ENCODE results near the gene GPD1L.
"Not testable (repeated sequence)": the region's sequence is repeated elsewhere in the genome, so short reads cannot be mapped to it uniquely, and the experiment has no call there.

The GPD1L gene

GRCh38 chr3:32189693-32190092, 83.3 kb downstream of the GPD1L start:
- Histone ChIP-seq H3K14ac (ENCODE audit: low read length) (no peak overlapping the region), H2BK120ac (ENCODE audit: low read depth, low read length) (no peak overlapping the region), H3K23ac (ENCODE audit: low read depth, low read length, poor library complexity) (no peak overlapping the region), H3K27ac (replicated peaks; ENCODE audit: low read length) (no peak overlapping the region), H3K4ac (ENCODE audit: low read length) (no peak overlapping the region), H2BK15ac (ENCODE audit: low read length) (no peak overlapping the region), H4K8ac (ENCODE audit: low read depth, low read length) (no peak overlapping the region), H4K91ac (ENCODE audit: low read depth, low read length, poor library complexity) (no peak overlapping the region), H3K27me3 (ENCODE audit: control insufficient read depth in 3 of 3, insufficient read depth in 3 of 3, low read depth in 1 of 3, low read length in 3 of 3) (no peaks in the 10 kb centered on the region), H2AFZ (ENCODE audit: low read length) (no peak overlapping the region), H2AK5ac (ENCODE audit: low read depth, low read length) (no peak overlapping the region), H3K9me3 (replicated peaks in 1 of 2; ENCODE audit: control insufficient read depth in 2 of 2, insufficient read depth in 1 of 2, low read depth in 1 of 2, low read length in 2 of 2) (no peaks in the 10 kb centered on the region), H2BK12ac (ENCODE audit: low read length) (no peak overlapping the region), H3K79me1 (ENCODE audit: low read depth, low read length) (no peaks in the 10 kb centered on the region), H3K36me3 (replicated peaks in 1 of 2; ENCODE audit: control insufficient read depth in 2 of 2, insufficient read depth in 2 of 2, low read length in 2 of 2) (no peaks in the 10 kb centered on the region), H3K9ac (ENCODE audit: low read depth, low read length, poor library complexity) (no peak overlapping the region), H3K4me3 (ENCODE audit: low read length in 2 of 2) (no peak overlapping the region), H3K4me2 (ENCODE audit: insufficient read depth, low read length, poor library complexity, severe bottlenecking) (no peak overlapping the region), H2BK5ac (ENCODE audit: low read length) (no peak overlapping the region), H3K18ac (ENCODE audit: low read length) (no peak overlapping the region), H3K4me1 (ENCODE audit: control insufficient read depth in 2 of 2, insufficient read depth in 1 of 2, low read depth in 1 of 2, low read length in 2 of 2) (peaks cover 2 to 7% of the 10 kb centered on the region in 2 donors)
- WGBS, 2 donors (ENCODE audit: extremely low coverage in 2 of 2, insufficient read length in 2 of 2, insufficient replicate concordance in 1 of 2) = no CpG with 5 or more reads among the region's 3 CpGs
- no peak for DNase-seq (ENCODE audit: low spot score)

GRCh38 chr3:32190556-32190955, 84.1 kb downstream of the GPD1L start:
- not testable (repeated sequence) for H3K27me3 ChIP-seq (ENCODE audit: control insufficient read depth in 3 of 3, insufficient read depth in 3 of 3, low read depth in 1 of 3, low read length in 3 of 3); H2BK12ac ChIP-seq (ENCODE audit: low read length); H3K14ac ChIP-seq (ENCODE audit: low read length); H4K91ac ChIP-seq (ENCODE audit: low read depth, low read length, poor library complexity); H3K4me3 ChIP-seq (ENCODE audit: low read length in 2 of 2); H3K36me3 ChIP-seq (replicated peaks in 1 of 2; ENCODE audit: control insufficient read depth in 2 of 2, insufficient read depth in 2 of 2, low read length in 2 of 2); H3K9me3 ChIP-seq (replicated peaks in 1 of 2; ENCODE audit: control insufficient read depth in 2 of 2, insufficient read depth in 1 of 2, low read depth in 1 of 2, low read length in 2 of 2); H2BK5ac ChIP-seq (ENCODE audit: low read length); H3K4ac ChIP-seq (ENCODE audit: low read length); H3K27ac ChIP-seq (replicated peaks; ENCODE audit: low read length); H3K4me1 ChIP-seq (ENCODE audit: control insufficient read depth in 2 of 2, insufficient read depth in 1 of 2, low read depth in 1 of 2, low read length in 2 of 2); H2BK15ac ChIP-seq (ENCODE audit: low read length); H3K79me1 ChIP-seq (ENCODE audit: low read depth, low read length); H3K4me2 ChIP-seq (ENCODE audit: insufficient read depth, low read length, poor library complexity, severe bottlenecking); DNase-seq (ENCODE audit: low spot score); H3K9ac ChIP-seq (ENCODE audit: low read depth, low read length, poor library complexity); H2AK5ac ChIP-seq (ENCODE audit: low read depth, low read length); H4K8ac ChIP-seq (ENCODE audit: low read depth, low read length); H3K18ac ChIP-seq (ENCODE audit: low read length); H2AFZ ChIP-seq (ENCODE audit: low read length); H3K23ac ChIP-seq (ENCODE audit: low read depth, low read length, poor library complexity); H2BK120ac ChIP-seq (ENCODE audit: low read depth, low read length)
- no CpG with 5 or more reads among the region's 6 CpGs for WGBS, 2 donors (ENCODE audit: extremely low coverage in 2 of 2, insufficient read length in 2 of 2, insufficient replicate concordance in 1 of 2)

GRCh38 chr3:32193101-32193500, 86.7 kb downstream of the GPD1L start:
- Histone ChIP-seq H3K14ac (ENCODE audit: low read length) (no peak overlapping the region), H3K4me2 (ENCODE audit: insufficient read depth, low read length, poor library complexity, severe bottlenecking) (no peak overlapping the region), H3K9me3 (replicated peaks in 1 of 2; ENCODE audit: control insufficient read depth in 2 of 2, insufficient read depth in 1 of 2, low read depth in 1 of 2, low read length in 2 of 2) (no peaks in the 10 kb centered on the region), H2BK15ac (ENCODE audit: low read length) (no peak overlapping the region), H4K91ac (ENCODE audit: low read depth, low read length, poor library complexity) (no peak overlapping the region), H3K36me3 (replicated peaks in 1 of 2; ENCODE audit: control insufficient read depth in 2 of 2, insufficient read depth in 2 of 2, low read length in 2 of 2) (no peaks in the 10 kb centered on the region), H3K4me1 (ENCODE audit: control insufficient read depth in 2 of 2, insufficient read depth in 1 of 2, low read depth in 1 of 2, low read length in 2 of 2) (peaks cover 0 to 2% of the 10 kb centered on the region in 2 donors), H3K23ac (ENCODE audit: low read depth, low read length, poor library complexity) (no peak overlapping the region), H3K27ac (replicated peaks; ENCODE audit: low read length) (no peak overlapping the region), H2AK5ac (ENCODE audit: low read depth, low read length) (no peak overlapping the region), H4K8ac (ENCODE audit: low read depth, low read length) (no peak overlapping the region), H2AFZ (ENCODE audit: low read length) (no peak overlapping the region), H2BK120ac (ENCODE audit: low read depth, low read length) (no peak overlapping the region), H3K9ac (ENCODE audit: low read depth, low read length, poor library complexity) (no peak overlapping the region), H2BK12ac (ENCODE audit: low read length) (no peak overlapping the region), H2BK5ac (ENCODE audit: low read length) (no peak overlapping the region), H3K27me3 (ENCODE audit: control insufficient read depth in 3 of 3, insufficient read depth in 3 of 3, low read depth in 1 of 3, low read length in 3 of 3) (no peaks in the 10 kb centered on the region), H3K18ac (ENCODE audit: low read length) (no peak overlapping the region), H3K79me1 (ENCODE audit: low read depth, low read length) (no peaks in the 10 kb centered on the region), H3K4me3 (ENCODE audit: low read length in 2 of 2) (no peak overlapping the region), H3K4ac (ENCODE audit: low read length) (no peak overlapping the region)
- DNase-seq (ENCODE audit: low spot score) = no peak

- Histone ChIP-seq H3K4me1 (ENCODE audit: control insufficient read depth in 2 of 2, insufficient read depth in 1 of 2, low read depth in 1 of 2, low read length in 2 of 2) (peaks cover 0 to 2% of the 10 kb centered on the region in 2 donors), H3K4ac (ENCODE audit: low read length) (no peak overlapping the region), H3K27ac (replicated peaks; ENCODE audit: low read length) (no peak overlapping the region), H3K23ac (ENCODE audit: low read depth, low read length, poor library complexity) (no peak overlapping the region), H3K18ac (ENCODE audit: low read length) (peak overlapping the region; percentile 21), H2BK120ac (ENCODE audit: low read depth, low read length) (no peak overlapping the region), H4K8ac (ENCODE audit: low read depth, low read length) (no peak overlapping the region), H2AFZ (ENCODE audit: low read length) (peak overlapping the region; percentile 50), H3K27me3 (ENCODE audit: control insufficient read depth in 3 of 3, insufficient read depth in 3 of 3, low read depth in 1 of 3, low read length in 3 of 3) (peaks cover 0 to 7% (median 0%) of the 10 kb centered on the region in 3 experiments), H2BK15ac (ENCODE audit: low read length) (no peak overlapping the region), H2AK5ac (ENCODE audit: low read depth, low read length) (no peak overlapping the region), H4K91ac (ENCODE audit: low read depth, low read length, poor library complexity) (no peak overlapping the region), H2BK5ac (ENCODE audit: low read length) (no peak overlapping the region), H2BK12ac (ENCODE audit: low read length) (no peak overlapping the region), H3K4me3 (ENCODE audit: low read length in 2 of 2) (no peak overlapping the region), H3K36me3 (replicated peaks in 1 of 2; ENCODE audit: control insufficient read depth in 2 of 2, insufficient read depth in 2 of 2, low read length in 2 of 2) (no peaks in the 10 kb centered on the region), H3K9me3 (replicated peaks in 1 of 2; ENCODE audit: control insufficient read depth in 2 of 2, insufficient read depth in 1 of 2, low read depth in 1 of 2, low read length in 2 of 2) (no peaks in the 10 kb centered on the region), H3K79me1 (ENCODE audit: low read depth, low read length) (no peaks in the 10 kb centered on the region), H3K4me2 (ENCODE audit: insufficient read depth, low read length, poor library complexity, severe bottlenecking) (no peak overlapping the region), H3K9ac (ENCODE audit: low read depth, low read length, poor library complexity) (no peak overlapping the region), H3K14ac (ENCODE audit: low read length) (no peak overlapping the region)
- WGBS, 2 donors (ENCODE audit: extremely low coverage in 2 of 2, insufficient read length in 2 of 2, insufficient replicate concordance in 1 of 2) = no CpG with 5 or more reads among the region's 1 CpG
- DNase-seq (ENCODE audit: low spot score) = no peak
Observed at GRCh38 chr3:32194653-32195052, 88.2 kb downstream of the GPD1L start.
